ENCODE results near the gene PDCD6IP. TPM values are rescaled to one million over a fixed set of nuclear protein-coding genes. Genes with fewer than 3 reads are reported as not detected.

The PDCD6IP gene
- total and polyA plus RNA-seq, 2 experiments from 2014 or later, result 45.1 to 185 TPM

- no peaks in the 10 kb centered on the region for H3K9me2 ChIP-seq (ENCODE audit: insufficient read depth)
- ATAC-seq (peak; percentile 30), DNase-seq (ENCODE audit: low spot score) (peak; percentile 26)
- peaks cover 19% of the 10 kb centered on the region for H3K4me1 Mint-ChIP-seq
- H3K27ac ChIP-seq (ENCODE audit: low read depth), result no peak overlapping the region
- peaks cover 4% of the 10 kb centered on the region for H3K9me3 Mint-ChIP-seq
- H3F3A ChIP-seq (replicated peaks; ENCODE audit: low read depth), result no peaks in the 10 kb centered on the region; the same call in 1 of the 2 replicates
- no peaks in the 10 kb centered on the region for H4K20me1 ChIP-seq (replicated peaks; ENCODE audit: insufficient read depth)
- peak overlapping the region; percentile 90 for H3K4me3 ChIP-seq
- H3K4me1 ChIP-seq (ENCODE audit: insufficient read depth), result peaks cover 8% of the 10 kb centered on the region; the same call in 1 of the 2 replicates
- H2AFZ ChIP-seq, result peak overlapping the region; percentile 99
- peaks cover 47% of the 10 kb centered on the region for H3K79me2 ChIP-seq (replicated peaks; ENCODE audit: insufficient read depth)
- peaks cover 16% of the 10 kb centered on the region for H3K36me3 Mint-ChIP-seq (ENCODE audit: low read depth)
- peaks cover 6% of the 10 kb centered on the region for H3K27me3 Mint-ChIP-seq (ENCODE audit: insufficient read depth, low read depth, poor library complexity)
- no peaks in the 10 kb centered on the region for H3K27me3 ChIP-seq (ENCODE audit: insufficient read depth)
- peak overlapping the region; percentile 98 for H3K4me2 ChIP-seq
- TF ChIP-seq ZNF114 (CRISPR knock-in tag; IDR thresholded peaks at IDR 0.05) (no peak), CTCF (conservative IDR thresholded peaks at IDR 0.05; ENCODE audit: low read depth in 2 of 2) (no peak), POLR2AphosphoS5 (IDR thresholded peaks at IDR 0.05; ENCODE audit: low read depth) (no peak), STAT1 (IDR thresholded peaks at IDR 0.05; ENCODE audit: unreplicated experiment) (no peak), JUNB (IDR thresholded peaks at IDR 0.05; ENCODE audit: unreplicated experiment) (no peak), CREB1 (CRISPR knock-in tag; IDR thresholded peaks at IDR 0.05; ENCODE audit: low read depth) (no peak), ZNF331 (CRISPR knock-in tag; IDR thresholded peaks at IDR 0.05; ENCODE audit: low read depth) (no peak), NANOG (IDR thresholded peaks at IDR 0.05; ENCODE audit: borderline replicate concordance) (no peak), REST (IDR thresholded peaks at IDR 0.05; ENCODE audit: unreplicated experiment) (no peak), ETS1 (IDR thresholded peaks at IDR 0.05) (no peak), EZH2phosphoT487 (IDR thresholded peaks at IDR 0.05; ENCODE audit: unreplicated experiment) (no peak)
- TF ChIP-seq, protein P1, sequence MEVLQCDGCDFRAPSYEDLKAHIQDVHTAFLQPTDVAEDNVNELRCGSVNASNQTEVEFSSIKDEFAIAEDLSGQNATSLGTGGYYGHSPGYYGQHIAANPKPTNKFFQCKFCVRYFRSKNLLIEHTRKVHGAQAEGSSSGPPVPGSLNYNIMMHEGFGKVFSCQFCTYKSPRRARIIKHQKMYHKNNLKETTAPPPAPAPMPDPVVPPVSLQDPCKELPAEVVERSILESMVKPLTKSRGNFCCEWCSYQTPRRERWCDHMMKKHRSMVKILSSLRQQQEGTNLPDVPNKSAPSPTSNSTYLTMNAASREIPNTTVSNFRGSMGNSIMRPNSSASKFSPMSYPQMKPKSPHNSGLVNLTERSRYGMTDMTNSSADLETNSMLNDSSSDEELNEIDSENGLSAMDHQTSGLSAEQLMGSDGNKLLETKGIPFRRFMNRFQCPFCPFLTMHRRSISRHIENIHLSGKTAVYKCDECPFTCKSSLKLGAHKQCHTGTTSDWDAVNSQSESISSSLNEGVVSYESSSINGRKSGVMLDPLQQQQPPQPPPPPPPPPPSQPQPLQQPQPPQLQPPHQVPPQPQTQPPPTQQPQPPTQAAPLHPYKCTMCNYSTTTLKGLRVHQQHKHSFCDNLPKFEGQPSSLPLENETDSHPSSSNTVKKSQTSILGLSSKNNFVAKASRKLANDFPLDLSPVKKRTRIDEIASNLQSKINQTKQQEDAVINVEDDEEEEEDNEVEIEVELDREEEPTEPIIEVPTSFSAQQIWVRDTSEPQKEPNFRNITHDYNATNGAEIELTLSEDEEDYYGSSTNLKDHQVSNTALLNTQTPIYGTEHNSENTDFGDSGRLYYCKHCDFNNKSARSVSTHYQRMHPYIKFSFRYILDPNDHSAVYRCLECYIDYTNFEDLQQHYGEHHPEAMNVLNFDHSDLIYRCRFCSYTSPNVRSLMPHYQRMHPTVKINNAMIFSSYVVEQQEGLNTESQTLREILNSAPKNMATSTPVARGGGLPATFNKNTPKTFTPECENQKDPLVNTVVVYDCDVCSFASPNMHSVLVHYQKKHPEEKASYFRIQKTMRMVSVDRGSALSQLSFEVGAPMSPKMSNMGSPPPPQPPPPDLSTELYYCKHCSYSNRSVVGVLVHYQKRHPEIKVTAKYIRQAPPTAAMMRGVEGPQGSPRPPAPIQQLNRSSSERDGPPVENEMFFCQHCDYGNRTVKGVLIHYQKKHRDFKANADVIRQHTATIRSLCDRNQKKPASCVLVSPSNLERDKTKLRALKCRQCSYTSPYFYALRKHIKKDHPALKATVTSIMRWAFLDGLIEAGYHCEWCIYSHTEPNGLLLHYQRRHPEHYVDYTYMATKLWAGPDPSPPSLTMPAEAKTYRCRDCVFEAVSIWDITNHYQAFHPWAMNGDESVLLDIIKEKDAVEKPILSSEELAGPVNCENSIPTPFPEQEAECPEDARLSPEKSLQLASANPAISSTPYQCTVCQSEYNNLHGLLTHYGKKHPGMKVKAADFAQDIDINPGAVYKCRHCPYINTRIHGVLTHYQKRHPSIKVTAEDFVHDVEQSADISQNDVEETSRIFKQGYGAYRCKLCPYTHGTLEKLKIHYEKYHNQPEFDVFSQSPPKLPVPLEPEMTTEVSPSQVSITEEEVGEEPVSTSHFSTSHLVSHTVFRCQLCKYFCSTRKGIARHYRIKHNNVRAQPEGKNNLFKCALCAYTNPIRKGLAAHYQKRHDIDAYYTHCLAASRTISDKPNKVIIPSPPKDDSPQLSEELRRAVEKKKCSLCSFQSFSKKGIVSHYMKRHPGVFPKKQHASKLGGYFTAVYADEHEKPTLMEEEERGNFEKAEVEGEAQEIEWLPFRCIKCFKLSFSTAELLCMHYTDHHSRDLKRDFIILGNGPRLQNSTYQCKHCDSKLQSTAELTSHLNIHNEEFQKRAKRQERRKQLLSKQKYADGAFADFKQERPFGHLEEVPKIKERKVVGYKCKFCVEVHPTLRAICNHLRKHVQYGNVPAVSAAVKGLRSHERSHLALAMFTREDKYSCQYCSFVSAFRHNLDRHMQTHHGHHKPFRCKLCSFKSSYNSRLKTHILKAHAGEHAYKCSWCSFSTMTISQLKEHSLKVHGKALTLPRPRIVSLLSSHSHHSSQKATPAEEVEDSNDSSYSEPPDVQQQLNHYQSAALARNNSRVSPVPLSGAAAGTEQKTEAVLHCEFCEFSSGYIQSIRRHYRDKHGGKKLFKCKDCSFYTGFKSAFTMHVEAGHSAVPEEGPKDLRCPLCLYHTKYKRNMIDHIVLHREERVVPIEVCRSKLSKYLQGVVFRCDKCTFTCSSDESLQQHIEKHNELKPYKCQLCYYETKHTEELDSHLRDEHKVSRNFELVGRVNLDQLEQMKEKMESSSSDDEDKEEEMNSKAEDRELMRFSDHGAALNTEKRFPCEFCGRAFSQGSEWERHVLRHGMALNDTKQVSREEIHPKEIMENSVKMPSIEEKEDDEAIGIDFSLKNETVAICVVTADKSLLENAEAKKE (CRISPR knock-in tag; IDR thresholded peaks at IDR 0.05), result no peak
- peak overlapping the region; percentile 99 for H3K4me3 Mint-ChIP-seq
- peak overlapping the region; percentile 97 for H3K27ac Mint-ChIP-seq
- H3K36me3 ChIP-seq (ENCODE audit: insufficient read depth), result 0 out of 2 replicates have a peak, but pooled peaks cover 3% of the 10 kb centered on the region
Observed at GRCh38 chr3:33798113-33798417, 365 bp upstream of the PDCD6IP start.
